HG03558 (cell line): ENCODE measurements around the gene BTG4.

Source experiments
- ATAC-seq: cut with Tn5 transposase; IDR thresholded peaks from one replicate; pipeline ENCODE4 v1.9.1; 2021; ENCODE audit warnings: moderate number of reproducible peaks; ENCODE audit not compliant: unreplicated experiment; ENCODE audit errors: extremely low read depth

The BTG4 gene

GRCh38 chr11:111457731-111458368 lies 54.3 kb downstream of the BTG4 start:
- no peak for ATAC-seq

DNA sequence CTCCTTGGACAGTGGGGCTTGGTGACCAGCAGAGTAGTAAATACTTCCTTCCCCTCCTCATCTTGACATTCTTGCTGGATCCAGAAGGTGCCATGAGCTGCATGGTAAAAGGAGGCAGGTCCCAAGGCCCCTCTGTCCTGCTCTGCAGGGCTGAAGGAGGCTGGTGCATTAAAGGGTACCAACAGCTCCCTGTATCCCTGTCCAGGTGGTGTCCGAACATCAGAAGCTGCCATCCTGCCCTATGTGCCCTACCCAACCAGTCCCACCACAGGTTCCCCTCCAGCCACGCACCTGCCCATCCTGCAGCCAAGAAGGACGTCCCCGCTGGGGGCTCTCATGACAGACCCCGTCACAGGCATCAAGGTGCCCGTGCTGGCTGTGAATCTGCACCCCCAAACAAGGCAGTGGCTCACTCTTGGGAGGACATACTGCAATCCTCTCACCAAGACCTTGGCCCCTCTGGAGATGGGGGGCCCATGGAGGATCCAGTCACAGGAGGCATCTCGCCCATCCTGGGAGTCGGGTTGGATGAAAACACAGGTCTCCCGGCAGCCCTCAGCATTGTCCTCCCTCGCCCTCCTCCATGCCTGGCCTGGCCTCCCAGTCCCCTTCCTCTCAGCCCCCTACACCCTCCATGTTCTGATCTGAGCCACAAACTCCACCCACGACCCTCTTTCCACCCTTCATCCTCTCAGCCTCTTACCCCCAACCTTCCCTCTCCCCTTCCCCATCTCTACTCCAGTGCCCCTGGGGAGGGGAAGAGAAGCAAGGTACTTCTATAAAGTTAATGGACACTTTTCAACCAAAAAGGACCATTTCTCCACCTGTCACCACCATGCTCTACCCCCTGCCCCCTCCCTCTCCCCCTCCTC lies 55.1 kb downstream of the BTG4 start:
- no peak for ATAC-seq

DNA sequence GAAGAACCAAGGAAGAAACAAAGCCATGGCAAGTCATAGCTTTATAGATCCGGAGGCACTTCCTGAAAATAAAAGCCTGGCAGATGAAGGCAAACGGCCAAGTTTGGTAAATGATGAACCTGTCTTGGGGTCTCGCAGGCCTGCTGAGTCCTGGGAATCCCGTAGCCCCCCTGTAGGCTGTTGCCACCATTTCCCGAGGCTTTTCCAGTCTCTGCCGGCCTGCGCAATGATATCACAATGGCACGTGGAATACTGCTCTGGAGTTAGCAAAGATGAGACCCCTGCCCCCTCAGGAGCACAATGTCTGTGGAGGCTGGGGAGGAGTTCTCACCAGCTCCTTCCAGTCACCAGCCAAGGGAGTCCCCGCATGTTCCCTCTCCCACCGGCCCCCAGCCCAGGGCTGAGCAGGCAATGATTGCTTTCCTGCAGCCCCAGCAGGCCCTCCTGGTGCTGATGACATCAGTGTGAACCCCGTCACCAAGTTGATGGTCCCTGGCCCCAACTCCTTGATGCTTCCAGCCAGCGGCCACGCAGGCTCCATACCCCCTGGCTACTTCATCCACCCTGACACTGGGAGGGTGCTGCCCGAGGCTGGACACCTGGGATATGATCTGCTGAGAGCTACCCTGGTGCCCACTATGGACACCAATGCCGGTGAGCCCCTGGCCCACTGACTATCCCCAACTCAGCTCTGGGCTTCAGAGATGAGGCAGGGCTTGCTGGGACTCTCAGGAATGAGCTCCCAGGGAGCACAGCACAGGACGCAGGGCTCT lies 55.9 kb downstream of the BTG4 start:
- ATAC-seq: no peak

- no peak for ATAC-seq
These were observed 56.7 kb downstream of the BTG4 start for GRCh38 chr11:111455291-111456085.

GRCh38 chr11:111454561-111455192 lies 57.5 kb downstream of the BTG4 start:
- ATAC-seq: no peak

DNA sequence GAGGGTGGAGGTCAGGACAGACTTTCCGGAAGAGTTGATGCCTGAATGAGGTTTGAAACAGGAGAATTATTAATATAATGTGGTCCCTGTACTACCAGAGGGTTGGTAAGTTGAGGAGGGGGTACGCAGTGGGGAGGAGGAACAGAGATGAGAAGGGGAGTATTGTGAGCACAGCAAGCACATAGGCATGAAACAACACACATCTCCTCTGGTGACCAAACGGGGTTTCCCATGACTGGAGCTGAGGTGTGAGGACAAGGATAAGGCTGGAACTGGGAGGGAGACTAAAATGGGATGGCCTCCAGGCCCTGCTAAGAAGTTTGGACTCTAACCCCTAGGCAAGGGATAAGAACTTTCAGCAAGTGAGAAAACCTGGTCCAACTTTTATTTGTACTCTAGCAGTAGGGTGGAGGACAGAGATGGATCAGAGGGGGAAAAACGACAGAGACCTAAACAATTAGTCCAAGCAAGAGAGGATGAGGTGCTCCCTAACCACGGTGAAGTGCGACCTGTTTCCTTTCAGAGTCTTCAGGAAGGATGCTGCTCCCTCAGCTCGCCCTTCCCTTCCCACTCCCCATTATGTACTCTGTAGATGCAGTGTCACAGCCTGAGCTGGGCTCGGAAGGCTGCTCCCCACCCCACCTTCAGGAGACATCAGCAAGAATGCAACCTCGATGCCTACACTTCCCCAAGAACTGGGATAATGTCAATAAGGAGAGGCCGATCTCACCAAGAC lies 59.2 kb downstream of the BTG4 start:
- no peak for ATAC-seq

DNA sequence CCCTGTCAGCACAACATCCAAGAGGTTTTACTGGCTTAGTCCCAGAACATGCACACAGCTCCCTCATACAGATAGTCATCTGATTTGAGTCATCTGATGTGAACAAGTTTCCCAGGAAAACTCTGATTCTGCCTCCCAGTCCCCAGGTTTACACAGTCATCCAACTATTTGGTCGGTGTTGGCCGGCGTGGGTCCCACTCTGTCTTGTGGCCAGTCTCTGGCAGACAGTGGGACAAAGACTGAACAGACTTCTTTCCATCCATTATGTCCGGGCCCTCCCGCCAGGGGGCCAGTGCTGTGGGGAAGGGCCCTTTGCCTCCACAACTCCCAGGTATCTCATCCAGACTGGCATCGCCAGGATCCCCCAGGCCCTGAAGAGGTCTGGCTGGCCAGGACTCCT lies 60.0 kb downstream of the BTG4 start:
- ATAC-seq: no peak

GRCh38 chr11:111450480-111451320 lies 61.5 kb downstream of the BTG4 start:
- ATAC-seq: peak; percentile 61

- ATAC-seq: no peak
These were observed 62.3 kb downstream of the BTG4 start for GRCh38 chr11:111449696-111450479.

DNA sequence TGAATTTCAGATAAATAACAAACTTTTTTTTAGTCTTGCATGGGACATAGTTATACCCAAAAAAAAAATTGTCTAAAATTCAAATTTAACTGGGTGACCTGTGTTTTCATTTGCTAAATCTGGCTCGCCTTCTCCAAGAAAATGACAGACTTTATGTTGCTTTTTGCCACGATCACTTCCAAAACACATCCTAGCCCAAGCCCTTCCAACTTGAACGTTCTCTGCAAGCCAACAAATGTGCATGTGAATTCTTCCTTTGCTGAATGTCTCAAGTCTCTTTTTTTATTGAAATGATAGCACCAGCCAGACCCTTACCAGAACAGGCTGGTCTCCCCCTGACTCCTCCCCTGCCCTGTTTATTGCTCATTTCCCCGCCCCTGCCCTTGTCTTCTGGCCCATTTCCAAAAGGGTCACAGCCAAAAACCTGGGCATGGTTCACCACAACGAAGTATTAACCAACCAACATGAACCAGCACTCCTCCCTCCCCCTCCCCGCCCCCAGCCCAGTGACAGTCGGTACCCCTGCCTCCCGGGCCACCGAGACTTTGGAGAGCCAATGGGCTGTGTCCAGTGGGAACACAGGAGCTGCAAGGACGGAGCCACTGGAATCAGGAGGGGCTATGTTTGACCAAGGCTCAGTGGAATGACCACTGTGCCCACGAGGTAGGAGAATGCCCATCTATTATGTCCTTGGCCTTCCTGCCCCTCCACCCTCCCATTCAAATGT lies 63.2 kb downstream of the BTG4 start:
- ATAC-seq: no peak

- no peak for ATAC-seq
These were observed 63.8 kb downstream of the BTG4 start for GRCh38 chr11:111448414-111448813.

DNA sequence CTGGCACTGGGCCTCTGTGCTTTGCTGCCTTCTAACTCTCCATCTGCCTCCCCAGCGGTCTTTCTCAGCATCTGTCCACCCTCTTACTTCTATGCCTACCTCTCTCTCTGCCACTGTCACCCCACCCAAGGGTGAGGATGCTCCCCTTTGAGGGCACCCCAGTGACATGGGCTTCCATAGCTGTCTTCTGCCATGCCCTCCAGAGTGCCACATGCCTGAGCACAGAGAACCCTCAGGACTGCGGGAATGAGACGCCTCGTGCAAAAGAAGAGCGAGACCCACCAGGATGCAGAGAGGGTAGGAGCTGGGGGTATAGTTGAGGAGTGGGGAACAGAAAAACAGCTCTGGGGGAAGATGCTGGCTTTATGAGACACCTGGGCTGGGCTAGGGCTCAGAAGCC lies 64.3 kb downstream of the BTG4 start:
- ATAC-seq: no peak

- ATAC-seq: no peak
These were observed 65.1 kb downstream of the BTG4 start for GRCh38 chr11:111447112-111447471.

- peak; percentile 71 for ATAC-seq
These were observed 65.6 kb downstream of the BTG4 start for GRCh38 chr11:111446404-111447111.

DNA sequence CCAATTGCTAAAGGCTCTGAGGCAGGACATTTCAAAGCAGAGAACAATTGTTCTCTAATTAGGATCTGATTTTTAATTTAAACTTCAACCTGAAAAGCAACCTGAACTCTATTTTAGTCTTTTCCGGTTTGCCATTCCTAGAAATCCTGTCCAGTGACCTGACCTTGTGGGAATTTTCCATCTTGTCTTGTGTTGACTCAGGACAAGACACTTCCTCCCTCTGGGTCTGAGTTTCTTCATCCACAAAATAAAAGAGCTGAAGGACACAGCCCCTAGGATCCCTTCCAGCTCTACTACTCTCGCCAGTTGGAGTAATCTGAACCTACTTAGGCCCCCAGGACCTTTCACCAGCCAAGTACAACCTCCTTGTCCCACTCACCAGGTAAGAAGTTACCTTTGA lies 66.6 kb downstream of the BTG4 start:
- ATAC-seq: no peak
